ENCODE measurements around the gene UPF2.

DNA sequence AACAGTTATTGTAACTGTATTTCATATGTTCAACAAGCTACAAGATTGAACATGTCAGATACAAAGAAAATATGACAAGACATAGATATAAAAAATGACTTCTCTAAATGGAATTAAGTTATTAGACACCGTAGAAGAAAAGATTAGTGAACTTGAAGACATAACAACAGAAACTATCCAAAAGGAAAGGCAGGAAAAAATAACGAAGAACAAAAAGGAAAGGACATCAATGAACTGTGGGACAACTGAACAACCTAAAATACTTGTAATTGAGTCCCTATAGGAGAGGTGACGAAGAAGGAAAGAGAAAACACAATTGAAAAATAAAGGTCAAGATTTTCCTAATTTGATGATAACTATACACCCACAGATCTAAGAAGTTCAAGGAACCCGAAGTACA lies 32.3 kb downstream of the UPF2 start:
- no peak for TF ChIP-seq CTCF (IDR thresholded peaks at IDR 0.05; ENCODE audit: low read depth, low read length)
- no peak for TF ChIP-seq EZH2phosphoT487 (IDR thresholded peaks at IDR 0.05; ENCODE audit: low read depth)

Measured in OCI-LY3 (cell line).